ENCODE results near the gene CDH22.

DNA sequence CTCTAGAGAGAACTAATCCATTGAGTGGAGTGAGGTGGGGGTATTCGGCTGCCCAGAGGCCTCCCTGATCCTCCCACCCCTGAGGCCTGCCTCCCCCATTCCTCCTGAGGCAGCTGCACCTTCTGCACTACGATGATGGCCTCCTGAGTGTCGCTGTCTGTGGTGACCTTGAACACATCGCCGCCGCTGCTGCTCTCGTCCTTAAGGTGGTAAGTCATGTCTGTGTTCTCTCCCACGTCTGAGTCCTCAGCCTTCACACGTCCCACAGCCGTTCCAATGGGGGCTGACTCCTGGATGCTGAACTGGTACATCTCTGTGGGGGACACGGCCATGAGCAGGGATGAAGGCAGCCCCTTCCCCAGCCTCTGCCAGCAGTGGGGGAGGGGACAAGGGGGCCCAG is 95.4 kb downstream of the CDH22 start:
- TF ChIP-seq CTCF (IDR thresholded peaks at IDR 0.05) (no peak), EZH2 (IDR thresholded peaks at IDR 0.05; ENCODE audit: borderline replicate concordance, insufficient read depth, low read depth, low read length, poor library complexity, severe bottlenecking) (no peak)
